Osteoblast (primary cell): Measurements from ENCODE around the gene TIPRL. TPM values are rescaled to one million over a fixed set of nuclear protein-coding genes. Genes with fewer than 3 reads are reported as not detected.
A peak's percentile ranks its signal among the peaks of the same experiment; 100 is the strongest.

Source experiments
- DNase-seq: peaks from one replicate; pipeline ENCODE4 v3.0.0; 2011; ENCODE audit warnings: low spot score, mixed read lengths; ENCODE audit not compliant: insufficient read length; ENCODE audit errors: missing footprints
- H2AFZ ChIP-seq: 2 replicates; pipeline ENCODE4 v1.6.0; 2011; ENCODE audit warnings: mild to moderate bottlenecking, low read length
- H3K27ac ChIP-seq: 2 replicates; pipeline ENCODE4 v1.5.1; 2011; ENCODE audit warnings: mild to moderate bottlenecking, low read depth, low read length, moderate library complexity
- H3K27me3 ChIP-seq: 2 replicates; pipeline ENCODE4 v1.6.0; 2012; ENCODE audit warnings: mild to moderate bottlenecking, control low read depth, inconsistent platforms, low read length, moderate library complexity; ENCODE audit not compliant: insufficient read depth
- H3K36me3 ChIP-seq: 2 replicates; pipeline ENCODE4 v1.5.1; 2011; ENCODE audit warnings: mild to moderate bottlenecking, low read length, control low read depth, moderate library complexity; ENCODE audit not compliant: insufficient read depth
- H3K4me1 ChIP-seq: 2 replicates; pipeline ENCODE4 v1.5.1; 2011; ENCODE audit warnings: mild to moderate bottlenecking, low read length, control low read depth, moderate library complexity; ENCODE audit not compliant: insufficient read depth
- H3K4me2 ChIP-seq: 2 replicates; pipeline ENCODE4 v1.6.0; 2011; ENCODE audit warnings: mild to moderate bottlenecking, low read length; ENCODE audit not compliant: insufficient read depth
- H3K4me3 ChIP-seq: fragments of 200-600 bp; sonication (generic); 3 replicates; pipeline ENCODE4 v1.5.1; 2012; ENCODE audit warnings: mild to moderate bottlenecking, low read length, inconsistent platforms; ENCODE audit not compliant: insufficient read depth
- H3K79me2 ChIP-seq: 2 replicates; pipeline ENCODE4 v1.6.0; 2012; ENCODE audit warnings: mild to moderate bottlenecking, low read length, control low read depth, inconsistent platforms; ENCODE audit not compliant: insufficient read depth
- H3K9me3 ChIP-seq: 2 replicates; pipeline ENCODE4 v1.5.1; 2011; ENCODE audit warnings: low read depth, low read length, control low read depth
- H4K20me1 ChIP-seq: 2 replicates; pipeline ENCODE4 v1.6.0; 2012; ENCODE audit warnings: mild to moderate bottlenecking, low read length, control low read depth; ENCODE audit not compliant: insufficient read depth
- total RNA-seq: library from RNA; depleted of rRNA; stranded (reverse); fragments of >200 nt; gene quantifications from 2 replicates; pipeline ENCODE4 v1.2.3, GENCODE V29; 2012
- TF ChIP-seq, protein P1 (sequence below): IDR thresholded peaks from 2 replicates; pipeline ENCODE4 v1.5.1; 2011; ENCODE audit warnings: mild to moderate bottlenecking, low read depth, low read length, moderate library complexity; ENCODE audit errors: extremely low read depth

The TIPRL gene
- total RNA-seq, 1 donor = 30.8 TPM

GRCh38 chr1:168136709-168137514, 41.9 kb upstream of the TIPRL start, which contains the start of gene GPR161:
Gene GPR161, minus strand, starts transcription at chr1:168136930. Its CDS starts 32,080 bp downstream, at chr1:168104850.
- Histone ChIP-seq H3K4me1 (peaks cover 8% of the 10 kb centered on the region), H3K27me3 (no peaks in the 10 kb centered on the region), H4K20me1 (no peaks in the 10 kb centered on the region), H3K36me3 (no peaks in the 10 kb centered on the region), H3K4me2 (peak within 1 kb of the TSS; percentile 97), H2AFZ (peak within 1 kb of the TSS; percentile 99), H3K4me3 (peak within 1 kb of the TSS; percentile 90), H3K9me3 (no peaks in the 10 kb centered on the region), H3K27ac (peak within 1 kb of the TSS; percentile 59), H3K79me2 (peaks cover 2% of the 10 kb centered on the region)
- TF ChIP-seq, protein P1, sequence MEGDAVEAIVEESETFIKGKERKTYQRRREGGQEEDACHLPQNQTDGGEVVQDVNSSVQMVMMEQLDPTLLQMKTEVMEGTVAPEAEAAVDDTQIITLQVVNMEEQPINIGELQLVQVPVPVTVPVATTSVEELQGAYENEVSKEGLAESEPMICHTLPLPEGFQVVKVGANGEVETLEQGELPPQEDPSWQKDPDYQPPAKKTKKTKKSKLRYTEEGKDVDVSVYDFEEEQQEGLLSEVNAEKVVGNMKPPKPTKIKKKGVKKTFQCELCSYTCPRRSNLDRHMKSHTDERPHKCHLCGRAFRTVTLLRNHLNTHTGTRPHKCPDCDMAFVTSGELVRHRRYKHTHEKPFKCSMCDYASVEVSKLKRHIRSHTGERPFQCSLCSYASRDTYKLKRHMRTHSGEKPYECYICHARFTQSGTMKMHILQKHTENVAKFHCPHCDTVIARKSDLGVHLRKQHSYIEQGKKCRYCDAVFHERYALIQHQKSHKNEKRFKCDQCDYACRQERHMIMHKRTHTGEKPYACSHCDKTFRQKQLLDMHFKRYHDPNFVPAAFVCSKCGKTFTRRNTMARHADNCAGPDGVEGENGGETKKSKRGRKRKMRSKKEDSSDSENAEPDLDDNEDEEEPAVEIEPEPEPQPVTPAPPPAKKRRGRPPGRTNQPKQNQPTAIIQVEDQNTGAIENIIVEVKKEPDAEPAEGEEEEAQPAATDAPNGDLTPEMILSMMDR = no peak
- DNase-seq = peak; percentile 95

DNA sequence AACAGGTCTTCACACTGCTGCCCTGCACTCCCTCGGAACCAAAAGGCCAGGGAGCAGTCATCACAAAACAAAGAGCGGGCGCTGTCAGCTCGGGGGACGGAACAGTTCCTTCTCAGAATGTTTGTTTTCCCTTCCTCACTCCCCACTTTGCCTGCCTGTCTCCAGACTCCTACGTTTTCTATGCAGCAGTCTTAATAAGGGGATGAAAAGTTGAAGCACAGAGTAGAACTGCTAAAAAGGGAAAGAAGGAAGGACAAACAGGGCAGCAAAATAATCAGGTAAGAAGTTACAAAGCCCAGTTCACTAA, 41.3 kb upstream of the TIPRL start:
- peak overlapping the region; percentile 59 for H3K27ac ChIP-seq
- H3K4me3 ChIP-seq = peak overlapping the region; percentile 90
- H3K36me3 ChIP-seq = no peaks in the 10 kb centered on the region
- H2AFZ ChIP-seq = peak overlapping the region; percentile 99
- peak overlapping the region; percentile 97 for H3K4me2 ChIP-seq
- H3K27me3 ChIP-seq = no peaks in the 10 kb centered on the region
- H3K9me3 ChIP-seq = no peaks in the 10 kb centered on the region
- no peaks in the 10 kb centered on the region for H4K20me1 ChIP-seq
- DNase-seq = peak; percentile 80
- H3K4me1 ChIP-seq = peaks cover 8% of the 10 kb centered on the region
- TF ChIP-seq, protein P1 = no peak
- peaks cover 2% of the 10 kb centered on the region for H3K79me2 ChIP-seq

DNA sequence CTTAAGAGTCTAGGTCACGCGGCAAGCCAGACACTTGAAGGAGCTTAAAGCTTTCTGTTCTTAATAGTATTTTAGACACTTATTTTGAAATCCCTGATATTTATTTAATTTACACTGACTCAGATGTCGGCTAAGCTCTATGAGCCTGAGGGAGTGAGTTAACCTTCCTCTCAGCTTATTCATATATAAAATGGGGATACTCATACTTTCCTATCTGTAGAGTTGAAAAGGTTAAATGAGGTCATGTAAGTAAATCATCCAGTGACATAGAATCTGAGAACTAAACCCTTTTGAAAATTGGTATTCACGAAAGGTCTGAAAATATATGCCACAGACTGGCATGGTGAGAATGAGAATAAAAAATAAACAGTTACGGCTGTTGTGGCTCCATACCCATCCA, 40.6 kb upstream of the TIPRL start:
- Histone ChIP-seq H3K4me1 (peaks cover 8% of the 10 kb centered on the region), H2AFZ (no peak overlapping the region), H3K36me3 (no peaks in the 10 kb centered on the region), H3K79me2 (peaks cover 2% of the 10 kb centered on the region), H3K27ac (no peak overlapping the region), H3K4me2 (no peak overlapping the region), H3K9me3 (no peaks in the 10 kb centered on the region), H4K20me1 (no peaks in the 10 kb centered on the region), H3K27me3 (no peaks in the 10 kb centered on the region), H3K4me3 (no peak overlapping the region)
- TF ChIP-seq, protein P1 = no peak
- no peak for DNase-seq

DNA sequence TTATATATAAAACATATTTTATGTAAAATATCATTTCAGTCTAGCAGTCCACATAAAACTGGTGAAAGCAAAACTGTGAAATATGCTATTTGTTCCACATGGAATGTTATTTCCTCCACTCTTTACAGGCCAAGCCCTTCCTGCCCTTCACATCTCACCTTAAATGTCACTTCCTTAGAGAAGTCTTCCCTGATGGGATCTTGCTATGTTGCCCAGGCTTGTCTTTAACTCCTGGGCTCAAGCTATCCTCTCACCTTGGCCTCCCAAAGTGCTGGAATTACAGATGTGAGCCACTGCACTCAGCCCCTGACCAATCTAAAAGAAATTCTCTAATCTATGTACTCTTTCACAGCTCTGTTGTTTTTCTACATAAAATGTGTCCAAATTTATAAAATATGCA, 39.7 kb upstream of the TIPRL start:
- DNase-seq = no peak
- Histone ChIP-seq H3K27me3 (no peaks in the 10 kb centered on the region), H3K4me2 (no peak overlapping the region), H3K9me3 (no peaks in the 10 kb centered on the region), H3K4me3 (no peak overlapping the region), H3K4me1 (peaks cover 8% of the 10 kb centered on the region), H3K79me2 (peaks cover 2% of the 10 kb centered on the region), H2AFZ (no peak overlapping the region), H3K27ac (no peak overlapping the region), H4K20me1 (no peaks in the 10 kb centered on the region), H3K36me3 (no peaks in the 10 kb centered on the region)
- TF ChIP-seq, protein P1 = no peak
